SH-SY5Y (cell line): ENCODE results near the gene DOCK2.

Source experiments
- GATA2 ChIP-seq: IDR thresholded peaks from 2 replicates; pipeline ENCODE4 v1.6.1; 2011; ENCODE audit warnings: mild to moderate bottlenecking, low read depth, low read length
- GATA3 ChIP-seq: IDR thresholded peaks from 2 replicates; pipeline ENCODE4 v1.6.1; 2011; ENCODE audit warnings: low read depth, mild to moderate bottlenecking, low read length, moderate library complexity

DNA sequence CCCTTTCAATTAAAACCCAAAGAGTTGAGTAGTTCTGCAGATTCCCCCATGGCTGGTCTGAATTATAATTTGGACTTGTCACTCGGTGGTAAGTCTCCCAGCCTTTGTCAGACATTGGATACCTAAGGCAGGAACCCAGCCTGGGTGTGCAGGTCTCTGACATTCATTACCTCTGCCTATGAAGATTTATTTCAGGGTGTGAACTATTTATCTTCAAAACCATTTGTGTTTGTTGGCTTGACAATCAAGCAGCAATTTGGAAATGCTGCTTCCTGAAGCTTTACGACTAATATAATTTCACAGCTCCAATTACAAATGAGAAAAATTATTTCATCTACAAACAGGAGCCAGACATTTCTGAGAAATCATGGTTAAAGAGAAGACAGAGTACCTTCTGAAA lies 160.5 kb downstream of the DOCK2 start:
- TF ChIP-seq GATA2 (no peak), GATA3 (no peak)
